MV-4-11 (cell line): Measurements from ENCODE around the gene ADAMTS5.

Experiments used
- DNase-seq: peaks from one replicate; lab custom pipeline; 2025; lab: John Stamatoyannopoulos, UW

ADAMTS5 gene

DNA sequence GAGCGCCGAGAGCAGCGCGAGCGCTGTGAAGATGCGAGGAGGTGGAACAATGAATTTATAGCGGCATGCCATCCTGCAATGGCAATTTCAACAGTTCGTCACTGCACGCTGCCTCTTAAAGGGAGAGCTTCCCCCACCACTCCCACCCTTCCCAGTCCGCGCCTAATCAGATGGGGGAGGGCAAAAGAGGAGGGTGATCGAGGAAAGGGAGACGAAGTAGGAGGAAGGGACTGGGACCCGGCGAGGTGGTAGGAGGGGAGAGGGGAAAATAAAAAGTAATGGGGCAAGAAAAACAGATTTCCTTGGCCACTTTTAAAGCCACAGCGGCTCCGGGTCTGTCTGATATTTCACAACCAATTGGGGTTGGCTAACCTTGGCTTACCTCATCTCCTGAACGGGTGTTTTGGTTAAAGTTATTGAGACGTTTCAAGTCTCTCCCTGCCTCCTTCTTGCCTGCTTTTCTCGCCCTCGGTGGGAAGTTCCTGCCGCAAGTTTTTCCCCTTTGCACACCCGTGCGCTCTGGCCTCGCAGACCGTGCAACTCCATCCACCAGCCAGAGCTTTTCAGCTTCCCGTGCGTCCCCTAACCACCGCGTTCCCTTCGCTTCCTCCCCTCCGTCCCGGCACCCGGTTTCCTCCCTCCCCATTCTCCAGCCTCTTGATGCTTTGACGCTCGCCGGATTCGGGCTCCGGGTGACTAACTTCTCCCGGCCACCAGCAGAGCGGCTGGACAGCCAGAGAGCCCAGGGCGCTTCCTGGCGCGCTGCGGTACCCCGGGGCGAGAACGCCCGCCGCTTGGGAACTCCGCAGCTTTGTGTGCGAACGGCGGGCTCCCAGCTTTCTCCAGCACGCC lies at the start of gene ADAMTS5:
Gene ADAMTS5 (minus strand): TSS at position 27 of the 852 bp plus-strand sequence. CDS start 697 bp downstream, outside the sequence.
- DNase-seq, result peak; percentile 70

DNA sequence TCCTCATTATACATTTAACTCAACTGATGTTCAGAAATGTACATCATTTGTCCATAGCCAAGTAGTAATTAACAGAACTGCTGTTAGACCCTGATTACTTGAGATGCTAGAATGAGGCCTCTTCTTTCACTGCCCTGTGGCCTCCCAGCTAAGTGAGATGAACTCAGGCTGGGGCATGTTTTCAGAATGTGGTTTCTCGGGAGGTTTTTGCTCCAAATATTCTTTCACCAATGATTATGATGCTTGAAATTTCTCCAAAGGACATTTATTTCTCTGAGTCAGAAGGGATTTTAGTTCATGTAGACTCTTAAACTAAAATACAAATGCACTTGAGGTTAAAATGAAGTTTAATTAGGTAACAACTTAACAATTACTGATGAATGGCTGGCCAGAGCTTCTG lies 34.6 kb upstream of the ADAMTS5 start:
- DNase-seq, result no peak

DNA sequence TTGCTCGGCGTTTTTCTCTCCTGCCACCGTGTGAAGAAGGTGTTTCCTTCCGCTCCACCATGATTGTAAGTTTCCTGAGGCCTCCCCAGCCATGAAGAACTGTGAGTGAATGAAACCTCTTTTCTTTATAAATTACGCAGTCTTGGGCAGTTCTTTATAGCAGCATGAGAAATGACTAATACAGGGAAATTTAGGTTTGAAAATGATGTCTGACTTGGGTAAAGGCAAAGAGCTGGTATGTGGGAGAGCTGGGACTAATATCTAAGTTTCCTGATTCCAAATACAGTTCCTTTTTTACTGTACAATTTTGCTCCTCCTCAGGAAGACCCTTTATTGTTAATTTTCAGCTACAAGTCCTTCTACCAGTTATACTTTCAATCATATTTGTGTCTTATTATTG lies 16.7 kb upstream of the ADAMTS5 start:
- no peak for DNase-seq

DNA sequence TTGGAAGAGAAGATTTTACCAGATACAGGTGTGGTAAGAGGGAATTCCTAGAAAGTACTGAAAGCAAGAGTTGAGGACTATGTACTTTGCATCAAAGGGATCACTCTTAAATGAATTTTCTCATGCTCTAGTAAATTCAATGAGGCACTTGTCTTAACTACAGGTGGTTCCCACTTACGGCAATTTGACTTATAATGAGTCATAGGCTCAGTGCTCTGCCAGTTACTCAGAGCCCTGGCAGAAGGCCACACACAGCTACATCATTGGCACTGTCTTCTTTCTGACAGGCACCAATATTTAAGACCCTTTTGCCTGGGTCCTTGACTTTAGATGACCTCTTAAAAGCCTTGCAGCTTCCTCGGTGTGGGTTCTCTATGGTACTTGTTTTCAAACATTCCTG lies 15.9 kb upstream of the ADAMTS5 start:
- no peak for DNase-seq

DNA sequence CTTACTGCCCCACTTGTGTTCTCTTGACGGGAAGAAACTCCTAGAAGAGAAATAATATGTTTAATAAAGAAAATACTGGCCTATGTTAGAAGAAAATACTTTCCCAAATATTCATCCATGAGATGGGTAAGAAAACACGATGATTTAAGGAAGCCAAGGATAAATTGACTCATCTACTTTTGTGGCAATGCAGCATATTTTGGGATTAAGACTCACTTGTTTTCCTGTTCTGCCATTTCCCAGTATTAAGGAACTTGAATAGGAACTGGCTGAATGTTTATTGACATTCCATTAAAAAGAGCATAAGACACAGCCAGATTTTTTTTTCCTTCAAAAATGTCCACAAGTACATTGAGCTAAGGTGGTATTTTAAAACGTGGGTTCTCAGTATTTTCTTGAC lies 10.9 kb upstream of the ADAMTS5 start:
- no peak for DNase-seq

DNA sequence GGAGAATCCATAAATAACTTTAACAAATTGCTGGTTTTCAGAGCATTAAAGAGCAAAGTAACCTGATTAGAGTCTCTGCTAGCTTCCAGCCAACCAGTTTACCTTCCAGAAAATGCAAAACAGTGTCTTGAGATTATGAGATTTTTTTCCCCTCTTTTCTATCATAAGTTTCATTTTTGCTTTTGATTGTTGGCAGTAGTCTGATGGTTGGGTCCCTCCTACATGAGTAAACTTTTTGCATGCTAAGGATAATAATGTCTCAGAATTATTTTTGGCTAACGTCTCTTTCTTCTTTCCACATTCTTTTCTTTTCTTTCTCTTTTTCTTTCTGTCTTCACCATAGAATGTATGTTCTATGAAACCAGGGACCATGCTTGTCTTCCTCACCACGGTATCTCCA lies 6.3 kb upstream of the ADAMTS5 start:
- DNase-seq, result no peak

- peak; percentile 92 for DNase-seq
Measured at GRCh38 chr21:26972192-26972591, 5.3 kb upstream of the ADAMTS5 start.

GRCh38 chr21:26969971-26970725 lies 3.3 kb upstream of the ADAMTS5 start:
- no peak for DNase-seq

DNA sequence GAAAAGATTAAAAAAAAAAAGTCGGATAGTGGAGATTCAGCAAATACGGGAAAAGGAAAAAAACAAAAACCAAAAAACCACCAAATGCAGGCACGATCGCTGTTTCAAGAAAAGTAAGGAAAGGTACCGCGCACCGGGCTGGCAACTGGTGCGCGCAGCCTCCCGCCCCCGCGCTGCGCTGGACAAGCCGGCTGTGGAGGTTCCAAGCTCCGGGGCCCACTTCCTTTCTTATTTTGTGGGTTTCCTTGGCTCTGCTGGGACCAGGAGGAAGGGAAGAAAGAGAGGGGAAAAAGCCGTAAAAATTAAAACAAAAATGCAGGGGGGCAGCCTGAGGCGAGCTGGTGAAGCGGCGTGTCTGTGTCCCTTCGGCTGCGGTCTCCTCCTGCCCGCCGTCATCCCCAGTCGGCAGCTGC lies 233 bp downstream of the ADAMTS5 start:
- no peak for DNase-seq

DNA sequence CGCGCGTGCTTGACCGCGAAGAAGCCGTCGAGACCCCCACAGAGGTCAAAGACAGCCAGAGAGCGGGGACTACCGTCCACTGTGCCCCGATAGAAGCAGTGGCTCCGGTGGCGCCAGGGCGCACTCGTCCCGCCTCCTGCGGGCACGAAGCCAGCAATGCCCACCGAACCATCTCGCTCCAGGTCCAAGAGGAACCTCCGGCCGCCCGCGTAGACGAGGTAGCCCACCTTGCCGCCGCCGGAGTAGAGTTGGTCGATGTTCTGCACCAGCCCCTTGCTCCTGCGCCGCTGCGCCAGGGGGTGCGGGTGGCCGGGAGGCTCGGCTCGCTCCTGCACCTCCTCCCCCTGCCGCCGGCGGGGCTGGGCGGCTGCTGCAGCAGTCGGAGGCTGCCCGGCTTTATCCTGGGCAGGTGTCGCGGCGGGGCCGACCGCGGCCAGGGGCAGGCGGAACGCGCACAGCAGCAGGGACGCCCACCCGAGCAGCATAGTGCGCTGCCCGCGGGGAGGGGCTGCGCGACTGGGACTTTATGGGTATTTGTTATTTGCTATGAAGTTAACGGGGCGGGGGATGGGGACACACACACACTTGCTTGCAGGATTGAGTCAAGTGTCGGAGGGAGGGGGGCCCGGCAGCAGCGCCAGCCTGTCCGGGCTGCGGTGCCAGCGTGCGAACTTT lies 844 bp downstream of the ADAMTS5 start:
- no peak for DNase-seq

- DNase-seq, result no peak
Measured at GRCh38 chr21:26965040-26965906, 1.6 kb downstream of the ADAMTS5 start.

DNA sequence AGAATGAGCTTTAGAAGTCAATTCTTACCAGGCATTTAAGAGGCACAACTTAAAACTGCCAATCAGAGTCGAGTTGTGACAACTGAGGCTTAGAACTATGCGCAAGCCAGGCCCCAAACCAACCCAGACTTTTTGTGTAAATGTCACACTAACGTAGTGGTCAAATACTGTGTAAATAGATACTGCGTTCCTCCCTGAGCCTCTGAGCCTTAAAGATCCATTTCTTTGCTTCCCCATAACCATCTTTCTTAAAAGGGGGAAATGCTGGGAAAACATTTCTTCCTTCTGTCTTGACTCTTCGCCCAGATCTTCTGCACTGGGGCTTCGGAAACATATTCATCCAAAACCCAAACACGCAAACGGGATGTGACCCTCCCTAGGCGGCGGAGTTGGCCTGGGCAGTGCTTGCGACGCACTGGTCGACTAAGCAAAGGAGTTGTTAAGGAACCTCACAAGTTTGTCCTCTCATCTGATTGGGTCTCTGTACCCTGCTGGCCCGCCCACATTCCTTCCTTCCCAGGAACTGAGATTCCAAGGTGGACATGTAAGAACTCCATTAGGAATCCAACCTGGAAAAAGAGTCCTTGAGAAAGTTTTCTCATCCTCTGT lies 2.6 kb downstream of the ADAMTS5 start:
- no peak for DNase-seq

DNA sequence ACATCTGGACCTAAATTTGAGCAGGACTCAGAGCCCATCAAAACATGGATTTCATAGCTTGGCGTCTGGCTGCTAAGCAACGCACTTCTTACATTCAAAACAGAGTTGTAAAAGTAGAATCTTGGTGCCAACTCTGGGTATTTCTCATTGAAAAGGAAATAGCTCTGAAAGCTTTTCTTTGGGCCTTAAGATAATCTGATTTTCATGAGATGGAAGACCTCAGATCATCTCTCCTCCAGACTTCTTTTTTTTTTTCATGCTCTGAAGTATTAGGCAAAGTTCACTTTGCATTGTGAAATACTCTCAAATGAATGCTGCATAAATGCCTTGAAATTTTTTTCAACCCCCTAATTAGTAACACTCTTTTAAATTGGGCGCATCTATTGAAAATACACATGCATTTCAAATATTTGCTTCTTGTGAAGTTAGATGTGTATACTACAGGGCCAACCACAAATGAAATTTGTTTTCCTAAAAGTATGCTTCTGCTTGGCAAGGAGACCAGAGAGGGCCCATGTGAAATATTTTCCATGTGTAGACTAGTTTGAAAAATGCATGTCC lies 4.2 kb downstream of the ADAMTS5 start:
- DNase-seq, result peak; percentile 23

GRCh38 chr21:26961698-26962097 lies 5.2 kb downstream of the ADAMTS5 start:
- peak; percentile 44 for DNase-seq

GRCh38 chr21:26958788-26959187 lies 8.1 kb downstream of the ADAMTS5 start:
- DNase-seq, result no peak

DNA sequence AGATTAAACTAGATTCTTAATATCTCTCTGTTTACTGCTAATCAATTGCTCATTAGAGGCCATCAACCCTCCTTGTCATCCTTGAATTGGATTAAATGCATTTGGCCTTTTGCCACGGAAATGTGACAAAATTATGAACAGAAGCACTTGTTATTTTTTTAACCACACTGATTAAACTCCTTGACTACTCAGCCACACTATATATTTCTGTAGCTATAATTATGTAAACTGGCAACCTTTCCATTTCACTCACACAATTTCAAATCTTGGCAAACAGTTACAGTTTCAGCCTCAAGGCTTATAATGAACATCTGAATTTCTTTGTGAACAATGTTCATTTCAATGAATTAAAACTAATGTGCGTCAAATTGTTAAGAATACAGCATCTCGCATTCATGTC lies 10.1 kb downstream of the ADAMTS5 start:
- DNase-seq, result no peak

DNA sequence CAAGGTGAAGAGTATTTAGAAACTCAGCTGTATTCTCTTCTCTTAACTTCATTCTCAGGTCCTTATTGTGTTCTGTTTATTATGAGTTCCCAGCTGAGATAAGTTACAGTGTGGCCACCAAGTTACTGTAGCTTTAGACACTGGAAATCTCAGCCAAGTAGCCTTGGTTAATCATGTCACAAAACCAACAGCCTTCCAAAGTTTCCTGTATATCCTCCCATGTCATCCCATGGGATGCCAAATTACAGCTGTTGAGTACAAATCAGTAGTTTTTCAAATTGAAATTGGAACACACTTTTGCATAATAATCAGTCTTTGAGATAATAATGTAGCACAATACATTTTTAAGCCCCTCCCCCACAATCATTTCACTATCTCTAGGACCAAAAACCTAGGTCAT lies 10.7 kb downstream of the ADAMTS5 start:
- DNase-seq, result no peak

DNA sequence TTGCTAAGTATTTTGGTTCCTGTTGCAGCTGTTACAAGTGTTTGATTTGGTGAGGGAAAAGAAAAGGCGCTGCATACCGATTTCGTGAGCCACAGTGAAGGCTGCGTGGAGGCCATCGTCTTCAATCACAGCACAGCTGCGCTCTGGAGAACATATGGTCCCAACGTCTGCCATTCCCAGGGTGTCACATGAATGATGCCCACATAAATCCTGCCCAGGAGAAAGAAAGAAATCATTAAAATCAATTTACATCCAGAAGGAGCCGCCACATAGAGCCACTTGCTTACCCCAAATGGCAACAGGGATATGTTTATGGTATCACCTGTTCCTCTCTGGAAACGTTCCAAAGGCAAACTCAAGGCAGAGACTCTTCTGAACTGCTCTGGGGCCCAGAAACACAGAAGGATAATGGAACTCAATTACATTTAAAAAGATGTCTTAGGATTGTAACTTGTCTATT lies 12.2 kb downstream of the ADAMTS5 start:
- no peak for DNase-seq

DNA sequence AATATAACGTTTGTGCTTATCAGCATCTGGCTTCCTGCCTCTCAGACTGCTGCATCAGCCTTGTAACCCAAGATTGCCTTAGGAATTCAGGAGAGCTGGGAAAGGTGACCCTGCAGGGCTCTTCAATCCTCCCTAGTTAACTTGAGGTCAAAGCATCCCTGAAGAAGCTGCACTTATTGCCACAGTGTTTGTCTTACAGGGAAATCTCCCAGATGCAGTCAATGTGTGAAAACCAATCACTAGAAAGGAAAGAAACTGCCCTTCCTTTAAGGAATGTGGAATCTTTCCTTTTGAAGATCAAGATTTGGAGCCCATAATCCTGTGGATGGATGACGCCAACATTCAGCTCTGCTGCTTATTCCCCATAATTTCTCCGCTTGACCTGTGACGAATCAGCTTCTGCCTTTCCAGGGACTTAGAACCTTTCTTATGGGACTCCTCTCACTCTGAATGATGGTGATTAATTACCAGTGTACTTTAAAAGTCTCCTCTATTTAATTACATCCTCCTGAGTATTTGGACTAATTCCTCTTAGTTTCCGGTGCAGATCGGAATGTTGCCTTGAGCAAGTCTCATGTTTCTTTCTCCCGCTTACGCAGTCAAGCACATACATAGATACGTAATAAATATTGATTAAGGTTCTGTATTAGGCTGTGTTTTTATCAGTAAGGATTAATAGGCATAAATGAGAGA lies 14.4 kb downstream of the ADAMTS5 start:
- no peak for DNase-seq

- DNase-seq, result no peak
Measured at GRCh38 chr21:26949830-26950229, 17.1 kb downstream of the ADAMTS5 start.
